ENCODE data around the gene CAND2.

- TF ChIP-seq CTCF (IDR thresholded peaks at IDR 0.05), result no peak
- TF ChIP-seq POLR2A (IDR thresholded peaks at IDR 0.05), result no peak
These were observed 12.5 kb downstream of the CAND2 start for GRCh38 chr3:12809001-12809400.

Measured in thyroid gland (tissue), 4 donors.